Ovary (tissue), 9 donors: ENCODE results near the gene AQP9. TPM values are rescaled to one million over a fixed set of nuclear protein-coding genes. Genes with fewer than 3 reads are reported as not detected.

Source experiments
- DNase-seq, 5 donors: peaks; one replicate each; pipeline ENCODE4 v3.0.0-alpha.2; 2019 to 2020
- H3K27ac ChIP-seq, 2 donors: fragments of 200-600 bp; one replicate each; pipeline versions ENCODE4 v1.5.1 to v1.8.0; 2019 to 2022
- H3K27me3 ChIP-seq: fragments of 200-600 bp; one replicate; pipeline ENCODE4 v1.8.0; 2022
- H3K36me3 ChIP-seq: fragments of 200-600 bp; sonication (generic); one replicate; pipeline ENCODE4 v1.5.1; 2019
- H3K4me1 ChIP-seq: one replicate; pipeline ENCODE4 v1.8.1; 2013; ENCODE audit warnings: mild to moderate bottlenecking, moderate library complexity; ENCODE audit not compliant: insufficient read depth
- H3K4me3 ChIP-seq: fragments of 200-600 bp; sonication (generic); one replicate; pipeline ENCODE4 v1.5.1; 2017
- H3K9me3 ChIP-seq, 2 donors: fragments of 200-600 bp in 1 of 2; sonication (generic) in 1 of 2; one replicate each; pipeline versions ENCODE4 v1.5.1 to v1.8.1; 2013 to 2019; ENCODE audit warnings: mild to moderate bottlenecking in 1 of 2, moderate library complexity in 1 of 2
- CTCF ChIP-seq, 3 donors: fragments of 450-650 bp in 2 of 3; fragments of 200-600 bp in 1 of 3; IDR thresholded peaks; one replicate each; pipeline versions ENCODE4 v1.5.1 to v1.8.0; 2016 to 2022; ENCODE audit warnings: antibody characterized with exemption in 3 of 3, mild to moderate bottlenecking in 1 of 3
- EP300 ChIP-seq: sonication (generic); formaldehyde crosslinking; IDR thresholded peaks from one replicate; pipeline ENCODE4 v1.6.1; 2017; ENCODE audit warnings: antibody characterized with exemption
- POLR2A ChIP-seq: fragments of 450-650 bp; IDR thresholded peaks from one replicate; pipeline ENCODE4 v1.6.1; 2017; ENCODE audit warnings: antibody characterized with exemption, mild to moderate bottlenecking, moderate library complexity
- WGBS, 3 donors: extraction: QIAGEN DNeasy Blood & Tissue Kit in 1 of 3; methylation state at CpG; one replicate each; pipeline versions ENCODE4 v1.1.5 to v1.1.7; 2013 to 2017; 5-methylcytosine and 5-hydroxymethylcytosine counted together
- intact Hi-C, 4 donors: fragments of 100-400 bp; cut with DNase I; formaldehyde crosslinking; loops; one replicate each; pipeline versions ENCODE4 v1.11.0 to v1.15.1; 2022 to 2023
- polyA plus RNA-seq, 2 donors: library from polyadenylated mRNA; stranded (reverse); fragments of 200-250 nt in 1 of 2; fragments of 350-450 nt in 1 of 2; fragmentation: Illumina TruSeq in 1 of 2; extraction: RNeasy Lipid Tissue Mini Kit (QIAGEN cat#74804) in 1 of 2; gene quantifications; one replicate each; pipeline ENCODE4 v1.2.3, GENCODE V29; 2013 to 2014
- total RNA-seq, 7 donors: library from RNA; depleted of rRNA in 2 of 7; stranded (reverse); fragments of >200 nt in 2 of 7; fragmentation: NEBNext Ultra II Directional in 3 of 7; extraction: Animal tissue kit (Norgen Biotek cat#: 25700) in 3 of 7; gene quantifications; one replicate each; pipeline versions ENCODE4 v1.1.0 to v1.2.4, GENCODE V29; 2016 to 2023
- donor health status: DM: no; HTN: no; CAD: no; lungs with moderate emphysema.
- donor health status: DM: no; HTN: no; CAD: no.
- donor health status: Bipolar disorder and iron deficiency.
- donor health status: DM: yes; HTN: yes; CAD: no.
- donor health status: DM: no; HTN: no; CAD: no.
- donor health status: DM: yes; HTN: yes; CAD: no.

Gene AQP9
- total and polyA plus RNA-seq, 9 donors = 0.23 to 29.9 (median 1.4) TPM

- TF ChIP-seq POLR2A (no peak), EP300 (no peak), CTCF (IDR thresholded peaks at IDR 0.05) (no peak)
- Histone ChIP-seq H3K27me3 (no peaks in the 10 kb centered on the region), H3K36me3 (no peaks in the 10 kb centered on the region), H3K27ac (no peak overlapping the region), H3K4me1 (no peaks in the 10 kb centered on the region), H3K9me3 (no peaks in the 10 kb centered on the region), H3K4me3 (no peak overlapping the region)
- 27 to 31% (median 27%) methylated on average over 3 of the region's 3 CpGs for WGBS, 3 donors
- intact Hi-C loops = no loop called here
- no peak for DNase-seq
Observed at GRCh38 chr15:58139989-58140522, 1.9 kb downstream of the AQP9 start.

GRCh38 chr15:58141894-58142293 lies 3.7 kb downstream of the AQP9 start:
- Histone ChIP-seq H3K27ac (no peak overlapping the region), H3K36me3 (no peaks in the 10 kb centered on the region), H3K27me3 (no peaks in the 10 kb centered on the region), H3K4me3 (no peak overlapping the region), H3K9me3 (no peaks in the 10 kb centered on the region), H3K4me1 (no peaks in the 10 kb centered on the region)
- 85 to 88% (median 85%) methylated on average over 6 of the region's 6 CpGs for WGBS, 3 donors
- no peak for TF ChIP-seq EP300
- TF ChIP-seq POLR2A = no peak
- no peak for TF ChIP-seq CTCF (IDR thresholded peaks at IDR 0.05)
- intact Hi-C loops = no loop called here
- DNase-seq = no peak

GRCh38 chr15:58142827-58143461 lies 4.8 kb downstream of the AQP9 start:
- no peaks in the 10 kb centered on the region for H3K4me1 ChIP-seq
- no peaks in the 10 kb centered on the region for H3K9me3 ChIP-seq
- no peak for TF ChIP-seq CTCF (IDR thresholded peaks at IDR 0.05)
- intact Hi-C loops = no loop called here
- no peak for DNase-seq
- H3K27me3 ChIP-seq = no peaks in the 10 kb centered on the region
- WGBS, 3 donors = 82 to 85% (median 85%) methylated on average over 6 of the region's 6 CpGs
- H3K4me3 ChIP-seq = no peak overlapping the region
- no peaks in the 10 kb centered on the region for H3K36me3 ChIP-seq
- no peak overlapping the region for H3K27ac ChIP-seq

GRCh38 chr15:58145606-58146005 lies 7.4 kb downstream of the AQP9 start:
- DNase-seq = no peak
- H3K27ac ChIP-seq = no peak overlapping the region
- H3K36me3 ChIP-seq = no peaks in the 10 kb centered on the region
- peaks cover 2% of the 10 kb centered on the region for H3K4me1 ChIP-seq
- TF ChIP-seq CTCF (IDR thresholded peaks at IDR 0.05) (no peak), EP300 (no peak), POLR2A (no peak)
- H3K4me3 ChIP-seq = no peak overlapping the region
- intact Hi-C loops = no loop called here
- no peaks in the 10 kb centered on the region for H3K27me3 ChIP-seq
- H3K9me3 ChIP-seq = no peaks in the 10 kb centered on the region
